Measurements from ENCODE around the gene BOD1L1.

GRCh38 chr4:13558881-13559280 lies 68.6 kb downstream of the BOD1L1 start:
- TF ChIP-seq CTCF (IDR thresholded peaks at IDR 0.05; ENCODE audit: poor library complexity), result no peak
- no peak for TF ChIP-seq EZH2 (IDR thresholded peaks at IDR 0.05; ENCODE audit: borderline replicate concordance)
